ENCODE results near the gene SGSM2.

Gene SGSM2

DNA sequence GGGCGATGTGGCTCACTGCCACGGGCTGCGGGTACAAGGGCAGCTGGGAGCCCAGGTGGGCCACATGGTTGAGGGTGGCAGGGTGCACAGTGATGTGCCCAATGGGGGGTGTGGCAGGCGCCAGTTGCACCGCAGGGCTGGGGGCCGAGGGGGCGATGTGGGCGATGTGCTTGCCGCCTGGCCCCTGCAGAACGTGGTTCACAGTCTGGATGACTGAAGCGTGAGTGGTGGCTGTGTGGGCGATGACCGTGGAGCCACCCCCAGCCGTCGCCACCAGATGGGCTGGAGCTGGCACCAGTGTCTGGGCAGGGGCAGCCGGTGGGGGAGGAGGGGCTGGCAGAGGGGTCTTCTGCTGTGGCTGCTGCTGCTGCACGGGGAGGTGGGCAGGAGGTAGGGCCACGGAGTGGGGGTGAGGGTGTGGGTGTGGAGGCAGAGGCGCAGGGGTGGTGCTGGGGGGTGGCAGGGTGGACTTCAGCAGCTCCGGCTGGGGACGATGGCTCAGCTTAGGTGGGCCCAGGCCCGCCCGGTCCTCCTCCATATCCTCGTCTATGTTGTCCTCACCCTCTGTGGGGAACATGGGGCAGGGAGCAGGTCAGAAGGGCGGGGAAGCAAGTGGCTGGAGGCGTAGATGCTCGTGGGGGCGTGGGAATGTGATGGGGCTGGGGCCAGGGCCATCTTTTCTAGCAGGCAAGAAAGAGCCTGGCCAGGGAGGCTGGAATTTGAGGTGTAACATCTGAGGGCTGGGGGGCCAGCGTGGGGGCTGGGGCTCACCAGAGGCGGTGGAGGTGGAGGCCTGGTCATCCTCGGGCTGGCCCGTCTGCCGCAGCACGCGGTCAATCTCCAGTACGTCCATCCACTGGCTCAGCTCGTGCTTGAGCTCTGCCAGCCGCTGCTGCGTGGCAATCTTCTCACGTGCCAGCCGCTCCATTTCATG lies 50.1 kb downstream of the SGSM2 start:
- no peak for DNase-seq

DNA sequence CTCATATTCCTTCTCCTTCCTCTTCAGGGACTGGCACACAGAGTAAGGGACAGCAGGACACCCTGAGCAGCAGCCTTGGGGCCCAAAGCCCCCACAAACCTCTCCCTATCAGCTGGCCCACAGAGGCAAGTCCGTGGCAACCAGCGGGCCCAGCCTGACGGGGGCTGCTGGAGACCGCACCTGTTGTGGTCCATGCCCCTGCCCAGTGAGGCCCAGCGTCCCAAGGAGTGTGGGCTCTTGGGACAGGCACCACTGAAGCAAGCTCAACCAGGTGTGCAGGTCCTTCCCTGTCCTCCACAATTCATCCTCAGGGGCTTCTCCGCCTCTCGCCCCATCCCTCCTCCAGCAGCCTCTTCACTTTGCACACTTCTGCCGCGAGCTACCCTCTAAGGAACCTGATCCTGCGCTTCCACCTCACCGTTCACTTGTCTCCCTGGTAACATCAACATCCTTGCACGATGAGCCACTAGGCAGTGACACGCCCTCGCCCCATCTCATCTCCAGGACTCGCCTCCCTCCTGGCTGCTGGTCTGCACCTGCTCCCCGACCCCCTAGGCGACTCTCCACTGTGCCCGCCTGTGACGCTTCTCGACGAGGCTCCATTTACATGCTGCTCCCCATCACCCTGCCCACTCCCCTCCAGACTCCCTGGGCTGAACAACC lies 50.9 kb downstream of the SGSM2 start:
- no peak for DNase-seq

DNA sequence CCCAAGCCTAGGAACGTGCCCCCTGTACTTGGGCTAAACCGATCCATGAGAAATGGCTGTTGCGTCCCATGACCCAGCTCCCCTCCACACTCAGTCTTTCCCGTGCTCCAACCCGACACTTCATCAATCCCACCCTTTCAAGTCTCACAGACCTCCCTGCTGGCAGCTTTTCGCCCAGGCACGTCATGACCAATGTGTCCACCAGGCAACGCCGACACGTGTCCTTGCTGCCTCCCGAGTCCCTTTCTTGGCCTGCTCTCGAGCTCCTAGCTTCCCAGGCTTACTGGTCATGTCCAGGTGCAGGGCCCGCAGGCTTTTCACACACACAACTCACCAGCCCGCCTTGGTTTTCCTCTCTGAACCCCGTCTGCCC lies 51.4 kb downstream of the SGSM2 start:
- no peak for DNase-seq

DNA sequence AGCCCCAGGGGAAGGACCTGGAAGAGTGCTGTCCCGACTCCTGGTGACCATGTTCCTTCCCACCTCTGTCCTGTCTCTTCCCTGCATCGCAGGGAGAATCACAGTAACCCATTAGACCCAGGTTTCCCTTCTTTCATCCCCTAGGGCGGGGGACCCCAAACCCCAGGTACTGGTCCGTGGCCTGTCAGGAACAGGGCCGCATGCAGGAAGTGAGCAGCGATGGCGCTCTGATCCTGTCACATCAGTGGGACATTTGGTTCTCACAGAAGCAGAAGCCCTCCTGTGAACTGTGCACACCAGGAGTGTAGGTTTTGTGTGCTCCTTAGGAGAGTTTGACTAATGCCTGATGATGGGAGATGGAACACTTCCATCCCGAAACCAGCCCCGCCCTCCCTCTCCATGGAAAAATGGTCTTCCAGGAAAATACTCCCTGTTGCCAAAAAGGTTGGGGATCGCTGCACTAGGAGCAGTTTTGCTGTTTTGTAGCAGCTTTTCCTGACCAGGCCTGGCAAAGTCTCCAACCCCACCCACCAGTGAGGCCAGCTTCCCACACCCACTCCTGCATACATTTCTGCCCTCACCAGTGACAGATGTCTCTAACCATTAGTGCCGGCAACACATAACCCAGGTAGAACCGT lies 53.0 kb downstream of the SGSM2 start:
- DNase-seq = no peak

DNA sequence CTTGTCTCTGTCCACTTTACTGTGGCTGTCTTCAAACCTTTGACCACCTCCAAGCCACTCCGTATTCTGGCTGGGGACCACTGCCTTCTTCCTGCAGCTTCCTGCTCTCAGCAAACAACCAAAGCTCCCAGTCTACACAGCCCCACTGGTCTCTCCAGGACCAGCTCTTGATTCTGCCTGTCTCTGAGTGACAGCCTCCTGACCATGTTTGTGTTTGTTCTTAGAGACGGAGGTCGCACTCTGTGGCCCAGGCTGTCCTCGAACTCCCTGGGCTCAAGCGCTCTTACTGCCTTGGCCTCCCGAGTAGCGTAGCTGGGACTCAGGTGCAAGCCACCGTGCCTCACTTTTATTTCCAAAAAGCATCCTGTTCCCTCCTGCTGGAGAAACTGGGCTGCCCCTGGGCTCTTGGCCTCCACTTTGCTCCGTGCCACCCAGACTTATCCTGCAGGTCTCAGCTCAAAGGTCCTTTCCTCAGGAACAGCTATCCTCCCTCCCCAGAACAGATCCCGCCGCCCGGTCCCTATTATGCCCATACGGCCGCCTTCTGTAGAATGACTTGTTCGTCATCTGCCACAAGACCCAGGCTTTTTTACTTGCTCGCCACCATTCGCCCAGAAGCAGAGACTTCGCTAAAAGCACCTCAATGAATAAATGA lies 54.4 kb downstream of the SGSM2 start:
- no peak for DNase-seq

DNA sequence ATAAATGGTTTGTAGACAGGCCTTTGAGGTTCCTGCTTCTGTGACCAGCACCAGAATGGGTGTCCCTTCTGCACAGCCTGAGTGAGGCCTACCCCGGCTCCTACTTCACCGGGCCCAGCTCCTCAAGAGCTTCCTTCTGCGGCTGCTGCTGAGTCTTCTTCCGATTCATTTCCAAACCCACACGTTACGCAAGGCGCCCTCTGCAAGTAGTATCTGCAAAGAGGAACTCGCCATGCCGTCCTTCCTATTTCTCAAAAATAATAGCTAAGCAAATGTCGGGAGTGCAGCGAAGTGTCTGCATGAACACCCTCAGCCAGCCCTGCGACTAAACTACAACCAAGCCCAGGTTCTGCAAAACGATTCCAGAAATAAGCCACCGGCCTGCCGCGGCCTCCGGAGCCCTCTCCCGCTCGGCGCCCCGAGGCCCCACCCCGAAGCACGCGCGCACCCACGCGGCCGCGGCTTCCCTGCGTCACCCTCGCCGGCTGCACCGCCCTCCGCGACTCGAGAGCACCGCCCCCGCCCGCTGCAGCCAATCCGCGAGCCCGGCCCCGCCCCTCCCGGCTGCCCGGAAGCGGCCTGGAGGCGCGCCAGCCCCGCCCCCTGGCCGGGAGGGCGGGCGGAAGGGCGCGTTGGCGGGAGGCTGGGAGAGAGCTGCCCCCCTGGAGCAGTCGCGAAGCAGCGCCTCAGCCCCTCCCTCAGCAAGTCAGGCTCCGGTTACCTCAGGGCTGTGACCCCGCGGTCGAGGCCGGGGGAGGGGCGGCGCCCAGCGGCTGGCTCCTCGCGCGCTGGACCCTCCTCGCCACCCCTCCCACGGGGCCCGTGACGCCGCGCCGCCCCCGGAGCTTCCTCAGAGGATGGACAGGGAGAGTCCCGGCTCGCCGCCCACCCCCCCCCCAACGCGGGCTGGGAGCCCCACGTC lies 55.2 kb downstream of the SGSM2 start:
- DNase-seq = peak; percentile 98 to 99

DNA sequence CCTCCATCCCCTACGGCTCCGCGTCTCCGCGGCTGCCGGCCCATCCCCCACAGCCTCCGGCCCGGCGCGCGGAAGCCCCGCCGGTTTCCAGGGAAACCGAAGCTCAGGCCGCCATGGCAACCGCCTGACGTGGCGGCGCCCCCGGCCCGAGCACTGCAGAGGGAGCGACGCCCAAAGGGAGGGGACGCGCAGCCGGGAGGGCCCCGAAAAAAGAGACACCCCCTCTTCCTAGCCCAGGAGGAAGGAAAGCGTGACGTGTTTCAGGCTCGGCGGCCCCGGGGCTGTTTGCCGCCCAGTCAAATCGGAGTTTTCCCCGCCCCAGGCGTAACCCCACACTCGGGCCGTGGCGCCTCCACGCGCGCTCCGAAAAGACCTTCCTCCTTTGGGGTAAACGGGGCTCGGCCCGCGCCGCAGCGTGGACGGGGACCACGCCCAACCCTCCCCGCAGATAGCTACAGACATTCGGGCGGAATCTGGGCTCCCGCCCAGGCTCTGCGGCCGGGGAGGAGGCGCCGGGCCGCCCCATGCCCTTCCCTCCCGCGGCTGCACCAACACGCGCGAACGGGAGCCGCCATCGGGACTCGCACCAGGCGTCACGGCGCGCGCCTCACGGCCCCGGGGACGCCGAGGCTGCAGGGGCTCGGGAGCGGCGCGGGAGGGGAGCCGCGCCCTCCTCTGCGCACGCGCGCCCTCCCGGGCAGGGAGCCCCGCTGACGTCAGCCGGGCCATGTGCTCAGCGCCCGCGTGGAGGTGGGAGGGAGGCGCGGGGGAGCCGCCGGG lies 56.1 kb downstream of the SGSM2 start:
- DNase-seq = peak; percentile 83 to 89

DNA sequence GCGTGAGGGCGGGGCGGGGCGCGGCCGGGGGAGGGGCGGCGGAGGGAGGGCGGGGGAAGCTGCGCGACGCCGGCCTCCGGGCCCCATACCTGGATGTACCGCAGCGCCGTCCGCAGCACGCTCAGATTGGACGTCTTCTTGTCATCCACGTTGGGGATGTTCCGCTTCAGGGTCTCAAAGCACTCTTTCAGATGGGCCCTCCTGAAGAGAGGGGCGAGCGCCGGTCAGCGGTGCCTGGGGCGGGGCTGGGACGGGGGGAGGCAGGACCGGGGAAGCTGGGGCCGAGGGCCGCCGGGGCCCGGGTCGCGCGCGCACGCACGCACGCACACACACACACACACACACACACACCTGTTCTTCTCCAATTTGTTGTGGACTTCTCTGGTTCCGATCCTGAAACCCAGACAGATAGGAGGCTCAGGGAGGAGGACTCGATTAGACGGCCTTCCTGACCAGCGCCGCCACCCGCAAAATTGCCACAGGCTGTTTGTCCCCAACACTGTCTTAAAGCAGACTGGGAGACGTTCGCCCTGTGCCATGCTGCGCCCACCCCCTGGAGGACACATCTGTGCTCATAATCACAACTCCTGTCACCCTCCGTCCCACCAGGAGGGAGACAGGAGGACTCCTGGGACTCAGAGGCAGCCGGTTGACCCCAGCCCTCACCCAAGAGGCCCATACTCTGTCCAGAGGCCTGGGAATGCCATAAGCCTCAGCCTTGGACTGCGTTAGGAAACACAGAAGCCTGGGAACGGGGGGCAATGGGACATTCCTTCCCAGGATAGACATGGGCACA lies 56.9 kb downstream of the SGSM2 start:
- DNase-seq = no peak

DNA sequence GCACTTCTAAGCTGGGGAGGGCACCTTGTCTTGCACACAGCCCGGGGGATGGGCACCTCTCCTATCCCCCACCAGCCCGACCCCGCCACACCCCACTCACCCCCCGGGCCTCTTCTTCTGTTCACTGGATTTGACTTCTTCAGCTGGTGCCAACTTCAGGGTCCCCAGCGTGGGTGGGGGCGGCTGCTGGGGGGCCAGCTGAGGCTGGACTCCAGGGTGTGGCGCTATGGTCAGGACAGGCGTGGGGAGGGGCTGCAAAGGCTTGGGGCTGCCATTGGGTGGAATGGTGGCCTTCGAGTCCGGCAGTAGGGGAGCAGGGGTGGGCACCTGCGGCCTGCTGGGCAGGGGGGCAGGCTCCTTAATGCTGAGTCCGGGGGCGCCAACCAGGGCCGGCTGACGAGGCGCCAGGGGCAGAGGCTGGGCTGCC lies 57.5 kb downstream of the SGSM2 start:
- no peak for DNase-seq

DNA sequence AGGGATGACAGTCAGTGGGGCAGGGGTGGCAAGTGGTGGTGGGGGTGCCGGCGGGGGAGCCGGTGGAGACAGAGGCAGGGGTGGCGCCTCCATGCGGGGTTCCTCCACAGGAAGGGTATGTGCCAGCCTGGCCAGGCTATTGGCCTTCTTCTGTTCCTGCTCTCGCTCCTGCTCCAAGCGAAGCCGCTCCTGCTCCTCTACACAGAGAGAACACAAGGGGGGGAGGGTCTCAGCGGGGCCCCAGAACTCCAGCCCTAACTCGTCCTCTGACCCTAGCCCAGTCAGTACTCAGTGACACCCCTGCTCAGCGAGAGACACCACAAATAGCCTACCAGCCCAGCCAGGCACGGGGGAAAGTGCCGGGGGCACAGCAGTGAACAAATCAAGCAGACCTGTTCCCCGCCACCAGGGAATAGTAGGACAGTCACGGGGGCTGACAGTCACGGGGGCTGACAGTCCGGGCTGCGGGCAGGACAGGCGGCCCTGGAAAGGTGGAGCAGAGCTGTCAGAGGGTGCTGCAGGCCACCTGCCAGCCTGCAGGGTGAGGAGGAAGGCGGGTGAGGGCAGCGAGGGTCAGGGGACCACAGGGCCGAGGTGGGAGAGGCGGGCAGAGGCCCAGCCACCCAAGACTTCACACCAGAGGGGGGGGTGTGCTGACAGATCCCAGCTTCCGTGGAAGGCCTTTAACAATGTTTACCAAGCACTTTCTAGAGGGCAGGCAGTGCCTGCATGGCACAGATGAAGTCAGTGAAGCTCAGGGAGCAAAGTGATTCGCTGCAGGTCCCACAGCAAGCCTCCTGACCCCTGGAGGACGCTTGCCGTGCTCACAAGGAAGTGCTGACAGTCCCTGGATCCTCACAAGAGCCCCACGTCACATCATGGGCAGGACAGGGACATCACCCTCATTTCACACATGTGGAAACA lies 58.2 kb downstream of the SGSM2 start:
- no peak for DNase-seq

DNA sequence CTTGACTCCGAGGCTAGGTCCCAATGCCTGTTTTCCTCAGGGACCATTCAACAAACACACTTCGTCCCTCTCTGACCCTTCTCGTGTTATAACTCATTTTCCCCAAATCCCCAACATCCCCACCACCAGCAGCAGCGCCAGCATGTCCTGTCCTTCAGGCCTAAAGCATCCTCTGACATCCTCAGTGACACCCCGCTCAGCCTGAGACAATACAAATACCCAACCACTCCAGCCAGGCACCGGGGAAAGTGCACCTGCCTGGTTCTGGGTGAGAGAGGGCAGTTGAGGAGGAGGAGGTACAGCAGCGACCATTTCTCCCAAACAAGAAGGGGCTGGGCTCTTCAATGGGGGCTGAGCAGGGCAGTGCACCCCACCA lies 58.9 kb downstream of the SGSM2 start:
- no peak for DNase-seq

DNA sequence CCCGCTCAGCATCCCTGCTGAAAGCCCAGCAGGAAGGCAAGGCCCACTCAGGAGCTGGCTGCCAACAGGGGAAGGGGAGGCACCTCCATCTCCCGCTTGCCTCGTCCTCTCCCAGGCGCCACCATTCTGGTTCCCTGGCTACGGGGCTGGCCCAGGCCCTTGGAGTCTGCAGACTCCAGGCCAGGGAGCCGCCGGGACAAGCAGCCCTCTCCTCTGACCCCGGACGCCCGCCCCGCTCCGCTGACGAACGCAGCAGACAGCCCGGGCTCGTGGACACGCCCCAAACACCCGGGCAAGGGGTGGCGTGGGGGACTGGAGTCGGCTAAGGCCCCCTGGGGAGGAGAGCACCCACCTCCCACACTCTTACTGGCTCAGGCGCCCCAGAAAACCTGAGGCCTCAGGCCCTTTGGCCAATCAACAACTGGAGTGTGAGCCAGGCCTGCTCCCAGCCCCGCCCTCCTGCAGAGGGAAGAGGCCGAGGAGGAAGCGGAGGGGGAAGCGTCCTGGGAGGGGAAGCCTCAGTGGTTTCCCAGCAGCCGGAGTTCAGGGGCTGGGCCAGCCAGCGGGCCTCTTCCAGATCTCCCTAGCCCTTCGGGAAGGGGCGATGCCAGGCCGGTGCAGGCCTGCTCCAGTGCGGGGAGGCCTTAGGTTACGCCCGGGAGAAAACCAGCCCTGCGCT lies 59.4 kb downstream of the SGSM2 start:
- peak in 1 of 2 donors; percentile 51 for DNase-seq

DNA sequence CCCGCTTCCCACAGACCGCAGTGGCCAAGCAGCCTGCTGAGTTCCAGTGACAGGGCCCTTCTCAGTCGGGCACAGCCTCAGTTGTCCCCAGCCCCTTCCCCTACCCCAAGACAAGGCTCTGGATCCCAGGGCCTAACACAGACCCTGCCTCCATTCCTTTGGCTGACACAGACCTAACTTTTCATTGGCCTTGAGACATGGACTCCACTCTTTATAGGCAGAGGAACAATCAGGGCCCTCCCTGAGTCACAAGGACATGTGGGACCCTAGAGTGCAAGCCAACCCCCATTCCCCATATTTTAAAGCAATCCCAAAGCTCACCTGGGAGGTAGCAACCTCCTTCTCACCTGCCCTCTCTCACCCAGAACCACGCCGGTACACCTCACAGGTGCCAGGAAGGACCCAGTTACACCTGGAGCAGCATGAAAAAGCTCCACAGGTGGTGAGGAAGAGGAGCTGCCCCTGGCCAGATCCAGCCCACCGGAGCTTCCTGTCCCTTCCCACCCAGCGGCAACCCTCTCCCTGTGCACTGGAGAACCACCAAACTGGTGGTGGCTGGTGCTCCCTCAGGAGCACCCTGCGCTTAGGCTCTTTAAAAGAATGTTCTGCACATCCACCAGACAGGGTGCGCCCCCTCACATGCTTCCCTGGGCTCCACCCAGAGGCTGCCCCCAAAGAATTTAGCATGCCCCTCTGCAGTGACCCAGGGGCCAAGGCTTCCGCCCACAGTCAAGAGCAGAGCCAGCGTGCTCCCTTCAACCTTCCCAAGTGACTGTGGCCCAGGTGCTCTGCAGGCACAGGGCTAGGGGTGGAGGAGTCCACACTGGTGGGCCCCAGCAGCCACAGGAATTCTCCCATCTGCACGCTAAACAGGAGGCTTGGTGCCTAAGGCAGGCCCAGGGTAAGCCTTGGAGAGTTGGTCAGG lies 60.2 kb downstream of the SGSM2 start:
- no peak for DNase-seq

DNA sequence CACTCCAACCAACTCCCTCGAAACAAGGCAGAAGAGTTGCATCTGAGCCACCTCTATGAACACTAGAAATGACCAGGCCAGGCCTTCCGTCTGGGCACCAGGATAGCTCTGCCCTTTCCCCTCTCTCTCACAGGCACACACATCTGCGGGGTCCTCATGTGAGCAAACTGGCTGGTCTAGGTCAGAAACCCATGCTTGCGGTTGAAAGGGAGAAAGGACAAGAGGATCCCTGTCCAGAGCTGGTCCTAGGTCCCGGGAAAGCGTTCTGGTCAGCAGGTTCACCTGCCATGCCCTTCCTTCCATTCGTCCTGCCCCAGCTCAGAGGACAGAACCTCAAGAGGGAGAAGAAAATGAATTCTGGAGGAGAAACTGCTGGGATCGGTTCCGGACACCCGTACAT lies 60.9 kb downstream of the SGSM2 start:
- no peak for DNase-seq

DNA sequence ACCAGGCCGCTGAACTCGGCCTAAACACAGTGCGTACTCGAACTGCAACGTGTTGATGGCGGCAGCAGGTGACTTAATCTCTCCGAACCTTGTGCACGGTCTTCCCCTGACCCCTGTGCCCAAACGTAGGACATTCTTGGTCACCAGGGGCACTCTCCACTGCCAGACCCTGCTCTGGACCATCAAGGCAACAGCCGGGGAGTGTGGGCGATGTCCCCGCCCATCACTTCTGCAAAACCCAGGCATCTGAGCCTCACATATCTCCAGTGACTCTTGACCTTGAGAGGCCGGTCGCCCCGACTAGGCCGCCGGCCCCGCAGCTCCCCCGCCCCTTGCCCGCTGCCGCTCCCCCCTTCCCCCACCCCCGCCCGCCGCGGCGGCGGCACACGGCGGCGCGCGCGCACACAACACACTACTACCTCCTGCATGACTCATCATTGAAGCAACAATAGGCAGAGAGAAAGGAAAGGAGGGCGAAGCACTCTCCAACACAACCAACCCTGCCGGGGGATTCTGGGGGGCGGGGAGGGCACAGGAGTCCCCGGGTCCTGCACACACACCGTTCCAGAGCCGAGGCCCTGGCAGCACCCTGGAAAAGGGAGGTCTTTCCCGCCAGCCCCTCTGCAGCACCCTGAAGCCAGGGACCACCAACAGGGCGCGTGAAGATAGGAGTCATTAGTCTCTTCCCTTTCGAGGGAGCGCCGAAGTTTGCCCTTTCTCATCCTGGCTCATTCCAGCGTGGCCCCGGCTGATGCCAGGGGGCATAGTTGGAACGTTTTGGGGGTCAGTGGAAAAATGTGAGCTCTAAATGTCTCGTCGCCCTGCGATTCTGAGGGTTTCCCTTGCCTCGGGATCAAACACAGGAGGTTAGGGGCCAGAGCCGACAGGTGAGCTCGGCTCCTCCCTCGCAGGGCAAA lies 61.6 kb downstream of the SGSM2 start:
- peak in 1 of 2 donors; percentile 44 for DNase-seq

All from stimulated activated CD4-positive, alpha-beta T cell treated with anti-CD3 and anti-CD28 coated beads, Interleukin-2, amount 100 ng/mL, for 48 hours (primary cell).